Lower leg skin (tissue), 4 donors: Measurements from ENCODE around the gene TSC22D3. TPM values are rescaled to one million over a fixed set of nuclear protein-coding genes. Genes with fewer than 3 reads are reported as not detected.

Source experiments
- DNase-seq, 2 donors: peaks; one replicate each; pipeline ENCODE4 v3.0.0-alpha.2; 2019; ENCODE audit warnings: low spot score in 2 of 2
- H3K4me3 ChIP-seq: fragments of 200-600 bp; sonication (generic); 2 replicates; pipeline ENCODE4 v1.5.1; 2017; ENCODE audit warnings: mild to moderate bottlenecking, low read depth; ENCODE audit not compliant: poor library complexity, severe bottlenecking
- POLR2A ChIP-seq, 2 donors: fragments of 450-650 bp; IDR thresholded peaks; one replicate each; pipeline ENCODE4 v1.6.1; 2016 to 2017; ENCODE audit warnings: antibody characterized with exemption in 2 of 2, mild to moderate bottlenecking in 1 of 2, moderate library complexity in 1 of 2
- WGBS, 2 donors: methylation state at CpG; one replicate each; pipeline ENCODE4 v1.1.5; 2018; 5-methylcytosine and 5-hydroxymethylcytosine counted together
- intact Hi-C: fragments of 100-400 bp; cut with DNase I; formaldehyde crosslinking; loops from one replicate; pipeline ENCODE4 v1.15.0; 2023; ENCODE audit warnings: low total_unique reads
- total RNA-seq, 4 donors: library from RNA; depleted of rRNA; stranded (reverse); fragments of >200 nt; gene quantifications; one replicate each; pipeline ENCODE4 v1.1.0, GENCODE V29; 2016
- TF ChIP-seq, protein P1 (sequence below), 3 donors: fragments of 450-650 bp; IDR thresholded peaks; one replicate each; pipeline ENCODE4 v1.5.1; 2016; ENCODE audit warnings: antibody characterized with exemption in 3 of 3, mild to moderate bottlenecking in 3 of 3, moderate library complexity in 2 of 3

Gene TSC22D3
- total RNA-seq, 4 donors from 2014 or later: 474 to 1,005 (median 756) TPM

DNA sequence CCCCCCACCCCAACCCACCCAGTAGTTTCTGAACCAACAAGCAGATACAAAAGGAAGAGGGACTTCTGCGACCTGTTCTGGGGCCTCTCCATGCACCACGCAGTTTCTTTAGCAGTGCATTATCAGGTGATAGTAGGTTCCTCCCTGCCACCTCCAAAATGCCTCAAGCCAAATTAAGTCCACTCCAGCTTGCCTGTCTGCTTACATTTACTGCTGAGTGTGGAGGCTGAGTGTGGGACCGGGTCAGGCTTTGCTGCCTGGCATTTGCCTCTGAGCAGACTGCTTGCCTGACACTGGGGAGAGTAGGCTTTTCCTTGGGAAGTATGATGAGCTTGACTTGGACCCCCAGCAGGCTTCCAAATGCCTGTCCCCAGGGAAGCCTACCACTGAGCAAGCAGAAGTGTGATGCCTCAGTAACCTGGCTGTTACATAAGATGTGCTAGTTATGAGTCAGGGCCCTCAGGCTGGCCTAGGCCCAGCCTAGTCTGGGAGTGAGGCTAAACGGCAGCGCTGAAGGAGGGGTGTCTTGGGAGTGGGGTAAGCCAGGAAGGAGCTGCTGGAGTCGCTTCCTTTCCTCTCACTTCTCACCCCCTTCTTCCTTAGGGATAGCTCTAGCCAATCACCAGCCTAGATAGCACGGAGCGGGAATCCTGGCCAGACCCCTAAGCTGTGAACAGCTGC, 9.0 kb downstream of the TSC22D3 start:
- intact Hi-C loops: no loop called here
- DNase-seq: peak in 1 of 2 donors; percentile 87
- H3K4me3 ChIP-seq: no peak overlapping the region
- TF ChIP-seq, protein P1, sequence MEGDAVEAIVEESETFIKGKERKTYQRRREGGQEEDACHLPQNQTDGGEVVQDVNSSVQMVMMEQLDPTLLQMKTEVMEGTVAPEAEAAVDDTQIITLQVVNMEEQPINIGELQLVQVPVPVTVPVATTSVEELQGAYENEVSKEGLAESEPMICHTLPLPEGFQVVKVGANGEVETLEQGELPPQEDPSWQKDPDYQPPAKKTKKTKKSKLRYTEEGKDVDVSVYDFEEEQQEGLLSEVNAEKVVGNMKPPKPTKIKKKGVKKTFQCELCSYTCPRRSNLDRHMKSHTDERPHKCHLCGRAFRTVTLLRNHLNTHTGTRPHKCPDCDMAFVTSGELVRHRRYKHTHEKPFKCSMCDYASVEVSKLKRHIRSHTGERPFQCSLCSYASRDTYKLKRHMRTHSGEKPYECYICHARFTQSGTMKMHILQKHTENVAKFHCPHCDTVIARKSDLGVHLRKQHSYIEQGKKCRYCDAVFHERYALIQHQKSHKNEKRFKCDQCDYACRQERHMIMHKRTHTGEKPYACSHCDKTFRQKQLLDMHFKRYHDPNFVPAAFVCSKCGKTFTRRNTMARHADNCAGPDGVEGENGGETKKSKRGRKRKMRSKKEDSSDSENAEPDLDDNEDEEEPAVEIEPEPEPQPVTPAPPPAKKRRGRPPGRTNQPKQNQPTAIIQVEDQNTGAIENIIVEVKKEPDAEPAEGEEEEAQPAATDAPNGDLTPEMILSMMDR (IDR thresholded peaks at IDR 0.05): no peak
- TF ChIP-seq POLR2A (IDR thresholded peaks at IDR 0.05): no peak
- 50 to 75% methylated on average over 6 to 8 of the region's 8 CpGs for WGBS, 2 donors

DNA sequence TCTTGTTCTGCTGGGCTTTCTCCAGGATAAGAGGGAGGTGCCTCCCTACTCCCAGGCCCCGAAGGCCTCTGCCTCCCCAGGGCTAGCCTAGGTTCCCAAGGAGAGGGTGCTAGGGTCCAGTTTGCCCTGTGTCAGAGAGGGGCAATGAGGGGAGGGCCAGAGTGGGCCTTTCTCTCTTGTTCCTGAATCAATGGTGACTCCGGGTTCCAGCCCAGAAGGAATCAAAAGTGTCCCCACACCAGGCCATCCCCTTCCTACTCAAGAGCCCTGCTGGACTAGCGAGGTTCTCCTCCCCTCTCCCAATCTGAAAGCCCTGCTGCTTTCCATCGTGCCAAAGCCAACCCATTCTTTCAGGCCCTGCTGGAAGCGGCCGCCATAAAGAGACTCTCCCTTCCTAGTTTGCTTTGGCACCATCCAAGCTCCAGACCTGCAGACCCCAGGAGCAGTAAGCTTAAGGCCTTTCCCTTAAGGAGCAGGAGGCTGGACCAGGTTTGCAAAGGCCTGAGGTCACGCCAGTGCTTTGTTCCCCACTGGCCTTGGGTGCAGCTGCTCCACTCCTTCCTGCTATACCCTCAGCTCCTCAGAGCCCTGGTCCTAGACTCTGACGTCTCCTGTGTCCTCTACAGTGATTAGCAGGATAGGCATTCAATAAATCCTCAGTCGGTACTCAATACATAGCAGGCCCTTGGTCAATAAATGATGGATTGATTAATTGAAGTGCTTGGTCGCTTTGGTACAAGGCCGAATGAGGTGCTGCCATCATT, 10.6 kb downstream of the TSC22D3 start:
- no peak overlapping the region for H3K4me3 ChIP-seq
- DNase-seq: peak in 1 of 2 donors; percentile 54
- 86 to 99% methylated on average over 9 to 11 of the region's 11 CpGs for WGBS, 2 donors
- intact Hi-C loops: loop anchor here (1.0 kb wide), 1 partner anchor 22 kb away; no protein-coding TSS in a partner anchor
- TF ChIP-seq POLR2A (IDR thresholded peaks at IDR 0.05): no peak
- TF ChIP-seq, protein P1 (IDR thresholded peaks at IDR 0.05): no peak

DNA sequence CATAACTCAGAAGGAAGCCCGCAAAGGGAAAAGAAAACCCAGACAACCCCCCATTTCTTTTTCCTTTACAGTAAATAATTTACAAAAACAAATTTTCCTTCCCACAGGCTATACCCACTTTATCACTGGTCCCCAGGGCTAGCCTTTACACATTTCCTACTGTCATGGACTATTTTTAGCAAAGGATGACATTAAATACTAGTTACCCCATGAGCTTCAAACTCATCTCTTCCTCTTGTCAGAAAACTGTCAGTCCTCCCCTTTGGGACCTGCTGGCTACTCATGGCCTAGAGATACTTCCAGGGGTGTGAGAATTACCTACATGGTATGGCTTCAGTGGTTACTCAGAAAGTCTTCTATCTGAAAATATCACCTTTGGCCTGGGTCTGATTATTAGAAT, 11.9 kb downstream of the TSC22D3 start:
- DNase-seq: no peak
- no peak overlapping the region for H3K4me3 ChIP-seq
- intact Hi-C loops: loop anchor here (1.0 kb wide), 1 partner anchor 20 kb away; no protein-coding TSS in a partner anchor
- TF ChIP-seq, protein P1 (IDR thresholded peaks at IDR 0.05): no peak
- no peak for TF ChIP-seq POLR2A (IDR thresholded peaks at IDR 0.05)
- 76 to 86% methylated on average over 1 of the region's 1 CpG for WGBS, 2 donors

DNA sequence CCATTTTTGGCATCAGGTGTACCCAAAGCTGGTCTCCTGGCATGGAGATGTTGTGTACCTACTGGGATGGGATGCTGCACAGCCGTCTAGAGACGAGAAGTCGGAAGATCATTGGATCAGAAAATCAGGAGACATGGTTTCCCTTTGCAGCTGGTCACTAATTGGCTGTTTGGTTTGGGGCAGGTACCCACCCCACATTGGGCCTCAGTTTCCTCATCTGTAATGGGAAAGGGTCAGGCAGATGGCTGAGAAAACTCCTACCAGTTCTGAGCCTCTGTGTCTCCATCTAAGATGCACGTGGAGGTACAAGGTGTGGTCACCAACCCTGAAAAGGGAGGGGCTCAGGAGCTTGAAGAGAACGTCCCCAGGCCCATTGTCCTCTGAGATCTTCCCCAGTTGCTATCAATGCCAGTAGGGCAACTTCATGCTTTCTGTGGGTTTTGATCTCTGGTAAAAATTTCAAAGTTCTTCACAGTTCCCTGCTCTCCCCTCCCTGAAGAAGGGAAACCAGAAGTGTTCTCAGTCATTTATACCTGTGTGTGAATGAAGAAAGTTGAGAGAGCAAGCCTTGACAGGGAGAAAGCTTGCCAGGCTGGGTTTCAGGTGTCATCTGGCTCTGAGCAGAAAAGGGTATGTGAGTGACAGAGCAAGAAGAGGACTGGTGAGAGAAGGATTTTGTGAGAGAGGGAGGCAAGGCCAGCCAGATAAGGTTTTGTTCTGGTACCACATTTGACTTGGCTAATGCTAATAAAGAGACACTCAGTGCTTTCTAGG, 15.1 kb downstream of the TSC22D3 start:
- 73 to 79% methylated on average over 5 of the region's 5 CpGs for WGBS, 2 donors
- no peak overlapping the region for H3K4me3 ChIP-seq
- TF ChIP-seq, protein P1 (IDR thresholded peaks at IDR 0.05): no peak
- no peak for TF ChIP-seq POLR2A (IDR thresholded peaks at IDR 0.05)
- intact Hi-C loops: no loop called here
- no peak for DNase-seq

DNA sequence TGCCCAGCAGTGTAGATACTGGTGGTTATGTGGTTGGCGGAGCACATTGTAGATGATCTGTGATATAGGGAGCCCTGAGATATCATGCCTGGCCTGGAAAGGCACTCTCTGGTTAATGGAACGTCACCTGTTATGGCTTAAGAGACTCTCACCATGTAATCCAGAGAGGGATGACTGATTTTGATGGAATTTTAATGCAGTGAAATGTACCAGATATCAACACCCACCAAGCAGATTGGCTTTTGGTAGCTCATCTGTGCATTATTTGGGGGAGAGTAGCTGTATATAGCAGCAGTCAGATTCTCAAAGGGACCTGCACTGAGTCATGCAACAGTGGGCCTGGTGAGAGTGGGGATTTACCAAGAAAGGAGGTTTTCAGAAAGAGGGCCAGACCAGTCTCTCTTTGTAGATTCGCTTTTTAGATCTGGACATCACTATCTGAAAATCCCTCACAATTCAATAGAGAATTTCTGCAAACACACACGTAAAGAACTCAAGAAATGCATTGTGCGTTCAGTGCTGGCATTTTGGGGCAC, 17.3 kb downstream of the TSC22D3 start:
- 84 to 89% methylated on average over 5 of the region's 5 CpGs for WGBS, 2 donors
- intact Hi-C loops: no loop called here
- no peak overlapping the region for H3K4me3 ChIP-seq
- DNase-seq: no peak
- TF ChIP-seq POLR2A (IDR thresholded peaks at IDR 0.05): no peak
- TF ChIP-seq, protein P1 (IDR thresholded peaks at IDR 0.05): no peak
